ENCODE results near the gene PRPF19.

PRPF19 gene

DNA sequence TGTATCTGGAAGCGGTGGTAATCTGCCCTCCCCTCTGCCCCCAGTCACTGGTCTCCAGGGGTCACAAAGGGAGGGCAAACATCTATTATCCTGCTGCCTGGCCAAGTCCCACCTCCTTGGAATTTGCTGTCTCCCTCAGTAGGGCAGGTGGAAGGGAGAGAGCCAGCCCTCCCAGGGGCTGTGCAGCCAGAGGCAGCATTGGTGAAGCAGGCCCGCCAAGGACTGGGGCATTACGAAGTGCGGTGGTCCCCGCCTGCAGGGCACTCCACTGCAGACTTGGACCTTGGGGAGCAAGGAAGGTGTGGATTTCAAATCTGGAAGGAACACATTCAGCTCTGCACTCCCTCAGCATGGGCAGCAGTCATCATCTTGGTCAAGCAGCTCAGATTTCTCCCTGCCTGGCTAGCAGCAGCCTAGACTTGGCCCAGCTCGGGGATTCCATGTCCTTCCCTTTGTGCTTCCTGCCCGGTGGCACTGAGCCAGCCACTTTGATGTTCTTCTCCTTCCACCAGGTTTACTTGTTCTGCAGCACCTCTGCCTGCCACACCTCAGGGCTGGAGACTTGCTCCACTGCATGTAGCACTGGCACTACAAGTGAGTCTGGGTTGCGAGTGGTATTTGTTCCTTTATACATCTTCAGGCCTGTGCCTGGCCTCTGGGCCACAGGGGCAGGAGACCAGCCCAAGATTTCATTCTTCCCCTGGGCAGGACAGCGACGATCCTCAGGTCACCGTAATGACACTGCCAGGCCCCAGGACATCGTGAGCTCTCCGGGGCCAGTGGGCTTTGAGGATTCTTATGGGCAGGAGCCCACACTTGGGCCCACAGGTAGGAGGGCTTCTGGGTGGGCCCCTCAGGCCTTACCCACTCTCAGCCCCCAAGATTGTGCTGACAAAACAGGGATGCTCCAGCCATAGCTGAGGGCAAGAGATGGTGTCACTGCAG is 31.7 kb downstream of the PRPF19 start:
- DNase-seq (ENCODE audit: low spot score): no peak
- TF ChIP-seq, protein P1, sequence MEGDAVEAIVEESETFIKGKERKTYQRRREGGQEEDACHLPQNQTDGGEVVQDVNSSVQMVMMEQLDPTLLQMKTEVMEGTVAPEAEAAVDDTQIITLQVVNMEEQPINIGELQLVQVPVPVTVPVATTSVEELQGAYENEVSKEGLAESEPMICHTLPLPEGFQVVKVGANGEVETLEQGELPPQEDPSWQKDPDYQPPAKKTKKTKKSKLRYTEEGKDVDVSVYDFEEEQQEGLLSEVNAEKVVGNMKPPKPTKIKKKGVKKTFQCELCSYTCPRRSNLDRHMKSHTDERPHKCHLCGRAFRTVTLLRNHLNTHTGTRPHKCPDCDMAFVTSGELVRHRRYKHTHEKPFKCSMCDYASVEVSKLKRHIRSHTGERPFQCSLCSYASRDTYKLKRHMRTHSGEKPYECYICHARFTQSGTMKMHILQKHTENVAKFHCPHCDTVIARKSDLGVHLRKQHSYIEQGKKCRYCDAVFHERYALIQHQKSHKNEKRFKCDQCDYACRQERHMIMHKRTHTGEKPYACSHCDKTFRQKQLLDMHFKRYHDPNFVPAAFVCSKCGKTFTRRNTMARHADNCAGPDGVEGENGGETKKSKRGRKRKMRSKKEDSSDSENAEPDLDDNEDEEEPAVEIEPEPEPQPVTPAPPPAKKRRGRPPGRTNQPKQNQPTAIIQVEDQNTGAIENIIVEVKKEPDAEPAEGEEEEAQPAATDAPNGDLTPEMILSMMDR (IDR thresholded peaks at IDR 0.05; ENCODE audit: extremely low read depth, insufficient read depth, missing control alignments): no peak
- in situ Hi-C loops (cut with MboI; ENCODE audit: low pct_unique_long_range_greater_than_20kb, low sequenced_read_pairs, unreplicated experiment): no loop called here

DNA sequence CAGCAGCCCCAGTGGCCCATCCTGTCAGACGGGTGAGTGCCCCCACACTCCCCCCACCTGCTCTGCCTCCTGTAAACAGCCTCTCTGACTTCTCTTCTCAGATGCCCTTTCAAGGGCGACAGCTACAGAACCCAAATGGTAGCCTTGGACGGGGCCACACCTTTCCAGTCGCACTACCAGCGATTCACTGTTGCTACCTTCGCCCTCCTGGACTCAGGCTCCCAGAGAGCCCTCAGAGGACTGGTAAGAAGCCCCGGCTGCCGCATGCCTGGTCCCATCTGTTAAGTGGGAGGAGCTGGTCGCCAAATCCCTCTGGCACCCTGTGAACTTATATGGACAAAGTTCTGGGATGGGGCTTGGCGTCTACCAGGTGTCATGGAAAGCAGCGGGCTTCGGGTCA is 32.9 kb downstream of the PRPF19 start:
- TF ChIP-seq, protein P1 (IDR thresholded peaks at IDR 0.05; ENCODE audit: extremely low read depth, insufficient read depth, missing control alignments): no peak
- in situ Hi-C loops (cut with MboI; ENCODE audit: low pct_unique_long_range_greater_than_20kb, low sequenced_read_pairs, unreplicated experiment): no loop called here
- DNase-seq (ENCODE audit: low spot score): no peak

DNA sequence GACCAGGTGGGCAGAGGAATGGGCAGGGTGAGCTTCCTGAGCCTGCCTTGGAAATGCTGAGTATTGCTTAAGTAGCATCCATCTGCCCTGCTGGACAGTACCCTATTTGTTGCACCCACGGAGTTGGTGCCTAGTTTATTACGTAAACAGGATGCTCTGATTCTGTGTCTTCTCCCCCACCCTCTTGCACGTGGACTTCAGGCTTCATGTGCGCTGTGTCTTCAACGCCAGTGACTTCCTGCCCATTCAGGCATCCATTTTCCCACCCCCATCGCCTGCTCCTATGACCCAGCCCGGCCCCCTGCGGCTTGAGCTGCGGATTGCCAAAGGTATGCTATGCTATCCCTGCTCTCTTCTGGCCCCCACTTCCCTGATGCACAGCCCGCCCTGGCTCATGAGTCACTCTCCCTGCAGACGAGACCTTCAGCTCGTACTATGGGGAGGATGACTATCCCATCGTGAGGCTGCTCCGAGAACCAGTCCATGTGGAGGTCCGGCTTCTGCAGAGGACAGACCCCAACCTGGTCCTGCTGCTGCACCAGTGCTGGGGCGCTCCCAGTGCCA is 33.3 kb downstream of the PRPF19 start:
- TF ChIP-seq, protein P1 (IDR thresholded peaks at IDR 0.05; ENCODE audit: extremely low read depth, insufficient read depth, missing control alignments): no peak
- in situ Hi-C loops (cut with MboI; ENCODE audit: low pct_unique_long_range_greater_than_20kb, low sequenced_read_pairs, unreplicated experiment): no loop called here
- DNase-seq (ENCODE audit: low spot score): no peak

DNA sequence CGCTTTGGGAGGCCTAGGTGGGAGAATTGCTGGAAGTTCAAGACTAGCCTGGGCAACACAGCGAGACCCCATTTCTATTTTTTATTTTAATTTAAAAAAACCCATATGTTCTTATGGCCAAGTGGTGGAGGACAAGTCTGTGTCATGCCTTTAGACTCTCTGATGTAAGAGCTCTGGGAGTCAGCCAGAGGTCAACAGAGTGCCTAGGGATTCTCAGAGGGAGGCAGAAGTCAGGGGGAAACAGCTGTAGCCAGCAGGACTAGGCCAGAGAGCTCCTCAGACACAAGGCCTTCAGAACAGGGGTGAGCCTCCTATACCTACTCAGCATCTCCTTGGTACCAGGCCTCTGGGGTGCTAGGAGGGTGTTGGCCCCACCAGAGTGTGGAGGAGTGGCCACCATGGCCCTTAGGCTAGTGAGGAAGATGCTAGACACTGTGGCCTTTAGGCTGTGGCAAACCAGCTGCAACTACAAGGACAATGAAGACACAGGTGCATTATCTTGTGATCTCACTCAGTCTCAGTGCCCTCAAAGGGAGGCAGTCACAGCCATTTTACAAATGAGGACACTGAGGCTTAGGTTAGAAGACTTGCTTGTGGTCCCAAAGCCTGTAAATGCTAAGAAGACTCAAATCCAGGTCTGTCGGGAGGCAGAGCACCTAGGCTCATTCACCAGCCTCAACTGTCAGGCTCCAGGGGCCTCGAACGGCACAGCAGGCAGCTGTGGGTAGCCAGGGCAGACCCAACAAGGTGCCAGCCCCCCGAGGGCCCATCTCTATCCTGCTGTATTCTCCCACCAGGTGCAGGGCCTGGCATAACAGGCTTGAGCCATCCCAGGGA is 34.0 kb downstream of the PRPF19 start:
- TF ChIP-seq, protein P1 (IDR thresholded peaks at IDR 0.05; ENCODE audit: extremely low read depth, insufficient read depth, missing control alignments): no peak
- in situ Hi-C loops (cut with MboI; ENCODE audit: low pct_unique_long_range_greater_than_20kb, low sequenced_read_pairs, unreplicated experiment): no loop called here
- no peak for DNase-seq (ENCODE audit: low spot score)

DNA sequence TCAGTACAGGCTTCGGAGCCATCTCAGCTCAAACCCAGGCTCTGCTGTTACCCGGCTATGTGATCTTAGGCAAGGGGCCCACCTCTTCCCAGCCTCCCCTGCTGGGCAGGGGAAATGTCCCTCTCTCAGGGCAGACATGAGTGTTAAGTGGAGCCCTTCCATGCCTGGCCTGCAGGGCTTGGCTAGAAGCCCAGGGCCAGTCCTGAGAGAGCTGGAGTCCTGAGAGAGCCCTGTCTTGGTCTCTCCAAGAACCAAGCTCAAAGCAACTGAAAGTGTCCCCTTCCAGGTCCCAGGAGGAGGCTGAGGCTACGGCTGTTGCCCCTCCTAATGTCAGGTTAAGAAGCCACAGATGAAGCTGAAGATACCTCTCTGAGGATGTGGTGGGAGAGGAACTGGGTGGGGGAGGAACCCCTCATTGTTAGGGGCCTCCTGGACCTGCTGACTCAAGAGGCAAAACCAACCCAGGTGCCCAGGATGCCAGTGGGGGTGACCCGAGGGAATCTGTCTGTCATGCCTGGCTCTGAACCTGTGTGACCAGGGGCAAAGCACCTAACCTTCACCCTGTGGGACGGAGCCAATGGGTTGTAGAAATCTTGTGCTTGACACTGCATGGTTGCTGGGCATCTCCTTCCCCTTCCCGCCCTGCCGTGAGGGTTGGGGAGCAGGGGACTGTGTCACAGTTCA is 34.9 kb downstream of the PRPF19 start:
- in situ Hi-C loops (cut with MboI; ENCODE audit: low pct_unique_long_range_greater_than_20kb, low sequenced_read_pairs, unreplicated experiment): no loop called here
- TF ChIP-seq, protein P1 (IDR thresholded peaks at IDR 0.05; ENCODE audit: extremely low read depth, insufficient read depth, missing control alignments): no peak
- no peak for DNase-seq (ENCODE audit: low spot score)

Data from GM13977 (cell line).